OCI-LY1 (cell line): ENCODE data around the gene GFI1.

Experiments
- H2AFZ ChIP-seq: fragments of 200-600 bp; sonication (generic), shearing (Covaris generic); 2 replicates; pipeline ENCODE4 v1.6.0; 2014; ENCODE audit warnings: antibody characterized with exemption, mild to moderate bottlenecking, low read length
- H3F3A ChIP-seq: fragments of 200-600 bp; sonication (generic), shearing (Covaris generic); 2 replicates; pipeline ENCODE4 v1.6.0; 2014; ENCODE audit warnings: mild to moderate bottlenecking, antibody characterized with exemption, low read length, moderate library complexity; ENCODE audit not compliant: insufficient read depth
- H3K27ac ChIP-seq: fragments of 200-600 bp; sonication (generic); 2 replicates; pipeline ENCODE4 v1.5.1; 2014; ENCODE audit warnings: low read length, mixed run types, mild to moderate bottlenecking, low read depth; ENCODE audit not compliant: poor library complexity, severe bottlenecking
- H3K27me3 ChIP-seq: fragments of 200-600 bp; sonication (generic); 2 replicates; pipeline ENCODE4 v1.6.0; 2014; ENCODE audit warnings: antibody characterized with exemption, mild to moderate bottlenecking, low read length, moderate library complexity; ENCODE audit not compliant: insufficient read depth
- H3K36me3 ChIP-seq: fragments of 200-600 bp; sonication (generic); 2 replicates; pipeline ENCODE4 v1.6.1; 2014; ENCODE audit warnings: mild to moderate bottlenecking, antibody characterized with exemption, low read length, moderate library complexity, mixed read lengths; ENCODE audit not compliant: insufficient read depth
- H3K4me1 ChIP-seq: fragments of 200-600 bp; sonication (generic); 2 replicates; pipeline ENCODE4 v1.5.1; 2014; ENCODE audit warnings: mild to moderate bottlenecking, low read length, moderate library complexity; ENCODE audit not compliant: insufficient read depth, severe bottlenecking
- H3K4me2 ChIP-seq: fragments of 200-600 bp; sonication (generic), shearing (Covaris generic); 2 replicates; pipeline ENCODE4 v1.6.1; 2014; ENCODE audit warnings: low read length
- H3K4me3 ChIP-seq: fragments of 200-600 bp; sonication (generic); 2 replicates; pipeline ENCODE4 v1.5.1; 2014; ENCODE audit warnings: low read length, low read depth, mild to moderate bottlenecking, mixed read lengths; ENCODE audit not compliant: poor library complexity, severe bottlenecking
- H3K79me2 ChIP-seq: fragments of 200-600 bp; shearing (Covaris generic); 2 replicates; pipeline ENCODE4 v1.6.1; 2016; ENCODE audit warnings: mixed run types, low read length, mixed read lengths; ENCODE audit not compliant: insufficient read depth
- H3K9ac ChIP-seq: fragments of 200-600 bp; sonication (generic), shearing (Covaris generic); 2 replicates; pipeline ENCODE4 v1.6.1; 2014; ENCODE audit warnings: mild to moderate bottlenecking, low read length, mixed read lengths
- H3K9me2 ChIP-seq: fragments of 200-600 bp; sonication (generic), shearing (Covaris generic); 2 replicates; pipeline ENCODE4 v1.6.1; 2014; ENCODE audit warnings: low read depth, mild to moderate bottlenecking, low read length, mixed read lengths
- H3K9me3 ChIP-seq: fragments of 200-600 bp; shearing (Covaris generic); 2 replicates; pipeline ENCODE4 v1.6.1; 2014; ENCODE audit warnings: low read length, mixed read lengths
- H4K20me1 ChIP-seq: fragments of 200-600 bp; sonication (generic), shearing (Covaris generic); 2 replicates; pipeline ENCODE4 v1.6.0; 2016; ENCODE audit warnings: mild to moderate bottlenecking, low read length; ENCODE audit not compliant: insufficient read depth
- CTCF ChIP-seq: fragments of 200-600 bp; sonication (generic), shearing (Covaris generic); IDR thresholded peaks from 2 replicates; pipeline ENCODE4 v1.5.1; 2017; ENCODE audit warnings: mild to moderate bottlenecking, antibody characterized with exemption, low read length, moderate library complexity, mixed read lengths
- EZH2 ChIP-seq: fragments of 200-600 bp; sonication (generic), shearing (Covaris generic); IDR thresholded peaks from 2 replicates; pipeline ENCODE4 v1.8.0; 2017; ENCODE audit warnings: borderline replicate concordance, mixed run types, mild to moderate bottlenecking, antibody characterized with exemption, low read length, moderate library complexity, mixed read lengths

GFI1 gene

GRCh38 chr1:92502247-92502646 is 15.5 kb upstream of the GFI1 start:
- Histone ChIP-seq H3K36me3 (no peaks in the 10 kb centered on the region), H3K27me3 (no peaks in the 10 kb centered on the region), H3K79me2 (no peaks in the 10 kb centered on the region), H4K20me1 (no peaks in the 10 kb centered on the region), H3K4me2 (no peak overlapping the region), H3K4me3 (no peak overlapping the region), H3K9me2 (no peaks in the 10 kb centered on the region), H3K4me1 (peaks cover 24% of the 10 kb centered on the region), H3F3A (no peaks in the 10 kb centered on the region), H2AFZ (no peak overlapping the region), H3K9me3 (no peaks in the 10 kb centered on the region), H3K9ac (no peak overlapping the region), H3K27ac (no peak overlapping the region)
- TF ChIP-seq EZH2 (no peak), CTCF (no peak)

- TF ChIP-seq EZH2: no peak
- TF ChIP-seq CTCF: no peak
Observed at GRCh38 chr1:92500552-92500951, 13.8 kb upstream of the GFI1 start.

DNA sequence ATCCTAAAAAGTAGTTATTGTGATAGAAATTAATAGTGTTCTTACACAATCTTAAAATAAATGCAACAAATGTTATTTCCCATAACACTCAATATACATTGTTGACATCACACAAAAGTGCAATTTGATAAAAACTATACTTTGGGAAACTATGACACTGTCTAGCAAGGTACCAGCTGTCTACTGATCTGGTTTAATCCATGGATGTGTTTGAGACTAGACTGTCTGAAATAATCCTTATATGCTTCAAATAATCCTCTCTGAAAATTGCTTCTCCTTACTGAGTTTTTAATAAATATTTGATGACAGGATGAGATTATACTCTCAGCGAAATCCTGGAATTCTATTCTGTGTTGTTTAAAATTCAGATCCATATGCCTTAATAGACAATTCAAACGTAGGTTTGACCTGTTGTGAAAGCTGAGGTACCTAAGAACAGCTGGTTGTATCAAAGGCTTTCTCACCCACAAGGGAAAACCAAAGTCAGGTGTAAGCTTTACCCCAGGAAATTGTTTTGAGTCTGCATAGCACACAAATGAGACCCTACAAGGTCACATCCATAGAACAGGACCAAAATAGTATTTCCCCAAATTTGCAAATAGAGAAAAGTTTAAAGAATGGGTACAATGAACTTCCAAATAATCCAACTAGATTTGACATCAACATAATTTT is 8.8 kb upstream of the GFI1 start:
- H3K9me2 ChIP-seq: no peaks in the 10 kb centered on the region
- no peaks in the 10 kb centered on the region for H3F3A ChIP-seq
- H2AFZ ChIP-seq: no peak overlapping the region
- no peaks in the 10 kb centered on the region for H3K9me3 ChIP-seq
- no peak overlapping the region for H3K4me2 ChIP-seq
- no peak overlapping the region for H3K9ac ChIP-seq
- peaks cover 22% of the 10 kb centered on the region for H3K4me1 ChIP-seq
- H4K20me1 ChIP-seq: no peaks in the 10 kb centered on the region
- H3K4me3 ChIP-seq: no peak overlapping the region
- H3K36me3 ChIP-seq: no peaks in the 10 kb centered on the region
- H3K27me3 ChIP-seq: no peaks in the 10 kb centered on the region
- no peak overlapping the region for H3K27ac ChIP-seq
- no peaks in the 10 kb centered on the region for H3K79me2 ChIP-seq
- TF ChIP-seq EZH2: no peak

More at GRCh38 chr1:92500552-92500951, 13.8 kb upstream of the GFI1 start:
- no peak overlapping the region for H3K4me2 ChIP-seq
- H3K9me2 ChIP-seq: no peaks in the 10 kb centered on the region
- H3K27ac ChIP-seq: no peak overlapping the region
- no peaks in the 10 kb centered on the region for H3K9me3 ChIP-seq
- H3F3A ChIP-seq: no peaks in the 10 kb centered on the region
- H3K4me3 ChIP-seq: no peak overlapping the region
- no peaks in the 10 kb centered on the region for H4K20me1 ChIP-seq
- no peak overlapping the region for H3K9ac ChIP-seq
- peaks cover 28% of the 10 kb centered on the region for H3K4me1 ChIP-seq
- no peak overlapping the region for H2AFZ ChIP-seq
- H3K79me2 ChIP-seq: no peaks in the 10 kb centered on the region
- H3K27me3 ChIP-seq: no peaks in the 10 kb centered on the region
- H3K36me3 ChIP-seq: no peaks in the 10 kb centered on the region
